GF-D8 (cell line): ENCODE measurements around the gene IGFALS.

Experiments
- DNase-seq: peaks from one replicate; lab custom pipeline; 2025; lab: John Stamatoyannopoulos, UW

Gene IGFALS

DNA sequence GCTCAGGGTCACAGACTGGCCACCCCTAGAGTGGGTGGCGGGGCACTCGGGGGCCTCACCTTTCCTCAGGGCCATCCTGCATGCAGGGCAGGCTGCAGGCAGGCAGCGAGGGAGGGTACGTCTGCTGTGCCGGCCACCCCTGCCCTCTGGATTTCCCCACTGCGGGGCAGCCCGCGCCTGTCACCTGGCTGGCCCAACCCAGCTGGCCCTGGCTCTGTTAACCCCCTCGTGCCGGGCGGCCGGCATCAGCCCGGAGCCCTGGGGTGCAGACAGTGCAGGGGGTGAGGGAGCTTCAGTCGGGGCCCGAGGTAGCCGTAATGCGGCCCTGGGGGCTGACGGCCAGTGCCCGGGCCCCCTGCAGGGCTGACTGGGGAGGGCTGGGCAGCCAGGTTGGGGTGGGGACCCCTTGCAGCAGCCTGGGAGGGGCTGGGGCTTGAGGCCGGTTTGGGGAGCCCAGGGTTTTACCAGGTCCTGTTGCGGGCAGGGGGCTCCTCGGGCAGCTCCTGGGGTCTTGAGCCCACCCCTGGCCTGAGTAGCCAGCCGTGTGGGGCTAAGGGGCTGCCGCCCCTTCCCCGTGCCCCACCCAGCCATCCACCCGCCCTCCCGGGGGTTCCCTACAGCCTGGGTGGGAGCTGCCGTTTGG, at the start of gene IGFALS:
IGFALS (minus strand) TSS at position 128 of the 643 bp plus-strand sequence; CDS start at position 75, 53 bp downstream.
- DNase-seq, result no peak

DNA sequence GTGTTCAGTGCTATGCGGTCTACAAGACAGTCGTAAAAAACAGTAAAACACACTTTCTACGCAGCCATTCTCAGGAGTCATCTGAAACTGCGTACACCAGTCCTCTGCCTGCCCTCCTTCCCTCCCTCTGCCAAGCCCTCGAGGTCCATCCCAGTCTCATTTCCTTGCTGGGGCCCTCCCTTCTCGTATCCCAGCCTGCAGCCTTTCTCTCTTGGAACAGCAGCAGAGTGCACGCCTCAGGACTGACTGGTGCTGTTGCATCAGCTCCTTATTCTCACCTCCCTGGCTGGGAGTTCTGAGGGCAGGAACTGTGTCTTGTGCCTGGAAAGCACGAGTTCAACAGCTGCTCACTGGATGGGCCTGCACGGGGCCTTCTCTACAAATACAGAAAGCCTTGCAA, 46.0 kb upstream of the IGFALS start:
- peak; percentile 63 for DNase-seq

DNA sequence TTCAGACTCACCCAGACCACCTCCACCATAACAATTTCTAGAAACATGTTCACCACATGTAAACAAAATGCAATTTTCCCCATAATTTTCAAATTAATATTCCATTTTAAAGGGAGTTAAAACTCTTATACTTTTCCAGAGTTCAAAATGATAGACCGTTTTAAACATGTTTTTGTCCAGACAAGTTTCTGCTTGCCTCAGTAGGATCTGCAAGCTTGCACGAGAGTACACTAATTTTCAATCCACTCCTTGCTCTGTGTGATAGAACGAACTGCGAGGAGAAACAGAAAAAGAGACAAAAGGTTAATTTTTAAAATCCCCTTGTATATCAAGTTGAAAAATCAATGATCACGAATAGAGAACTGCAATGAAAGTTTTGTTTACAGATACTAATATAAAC, 40.6 kb upstream of the IGFALS start:
- no peak for DNase-seq

DNA sequence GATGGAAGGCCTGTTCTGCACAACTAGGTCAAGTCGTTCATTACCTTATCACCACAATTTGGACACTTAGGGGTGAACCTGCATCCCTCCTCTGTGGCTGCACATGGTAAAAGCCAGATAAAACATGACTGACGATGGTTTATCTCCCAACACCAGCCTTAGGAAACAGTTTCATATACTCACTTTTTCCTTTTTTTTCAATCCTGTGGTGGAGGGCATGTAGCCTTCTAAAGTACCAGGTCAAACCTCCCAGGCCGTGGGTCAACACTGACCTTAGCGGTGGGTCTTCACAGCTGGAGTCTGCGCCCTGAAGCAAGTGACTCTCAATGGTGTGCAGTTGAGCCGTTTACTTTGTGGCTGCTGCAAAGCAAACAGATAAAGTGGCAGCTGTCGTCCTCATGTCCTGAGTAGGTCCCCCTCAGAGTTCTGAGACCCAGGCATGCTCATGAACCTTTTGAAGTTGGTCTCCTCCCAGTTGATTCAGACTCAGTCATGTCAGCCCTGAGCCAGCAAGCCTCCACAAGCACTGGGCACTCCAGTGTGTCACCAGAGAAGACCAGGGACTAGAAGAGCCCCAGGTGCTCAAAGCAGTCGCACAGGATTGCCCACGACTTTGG, 39.4 kb upstream of the IGFALS start:
- DNase-seq, result no peak

DNA sequence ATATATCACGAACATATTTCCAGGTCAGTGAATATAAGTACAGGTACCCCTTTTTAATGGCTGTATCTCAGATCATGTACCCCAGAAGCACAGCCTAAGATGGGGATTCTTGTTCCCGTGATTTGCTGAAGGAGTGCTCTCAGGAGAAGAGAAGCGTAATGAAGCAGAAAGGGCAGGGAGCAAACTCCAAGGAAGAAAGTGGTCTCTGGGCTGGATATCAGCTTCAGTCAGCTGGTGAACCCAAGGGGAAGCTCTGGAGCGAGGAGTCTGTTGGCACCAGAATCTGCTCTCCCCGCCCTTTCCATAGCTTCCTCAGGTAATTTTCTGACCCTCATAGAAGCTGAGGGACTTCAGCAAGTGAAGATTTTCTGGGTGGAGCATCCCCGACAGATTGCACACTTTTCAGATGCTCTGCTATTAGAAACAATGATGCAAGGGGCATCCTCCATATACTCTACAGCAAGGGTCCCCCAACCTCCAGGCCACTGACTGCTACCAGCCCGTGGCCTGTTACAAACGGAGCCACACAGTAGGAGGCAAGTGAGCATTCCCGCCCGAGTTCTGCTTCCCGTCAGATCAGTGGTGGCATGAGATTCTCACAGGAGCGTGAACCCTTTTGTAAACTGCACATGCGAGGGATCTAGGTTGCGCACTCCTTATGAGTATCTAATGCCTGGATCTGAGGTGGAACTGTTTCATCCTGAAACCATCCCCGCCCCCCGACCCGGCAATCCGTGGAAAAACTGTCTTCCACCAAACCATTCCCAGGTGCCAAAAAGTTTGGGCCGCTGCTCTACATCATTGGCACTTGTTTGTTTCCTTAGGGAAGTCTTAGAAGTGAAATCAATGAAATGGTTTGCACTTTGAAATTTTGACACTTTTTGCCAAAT, 37.9 kb upstream of the IGFALS start:
- DNase-seq, result no peak

DNA sequence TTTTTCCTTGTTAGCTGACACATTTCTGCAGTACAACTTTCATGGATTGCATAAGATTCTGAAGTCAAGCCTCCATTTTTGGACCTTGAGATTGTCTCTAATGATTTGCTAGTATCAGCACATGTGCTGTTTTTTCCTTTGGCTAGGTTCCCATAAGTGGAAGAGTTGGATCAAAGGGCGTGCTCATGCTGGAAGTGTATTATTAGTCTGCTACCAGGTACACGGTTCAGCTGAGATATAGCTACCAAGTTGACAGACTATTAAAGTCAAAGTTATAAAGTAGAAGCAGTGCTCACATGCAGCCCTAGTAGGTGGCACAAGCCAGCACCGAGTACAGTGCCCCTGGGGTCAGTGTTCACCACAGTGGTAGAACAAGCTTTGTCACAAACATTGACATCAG, 36.7 kb upstream of the IGFALS start:
- DNase-seq, result no peak

DNA sequence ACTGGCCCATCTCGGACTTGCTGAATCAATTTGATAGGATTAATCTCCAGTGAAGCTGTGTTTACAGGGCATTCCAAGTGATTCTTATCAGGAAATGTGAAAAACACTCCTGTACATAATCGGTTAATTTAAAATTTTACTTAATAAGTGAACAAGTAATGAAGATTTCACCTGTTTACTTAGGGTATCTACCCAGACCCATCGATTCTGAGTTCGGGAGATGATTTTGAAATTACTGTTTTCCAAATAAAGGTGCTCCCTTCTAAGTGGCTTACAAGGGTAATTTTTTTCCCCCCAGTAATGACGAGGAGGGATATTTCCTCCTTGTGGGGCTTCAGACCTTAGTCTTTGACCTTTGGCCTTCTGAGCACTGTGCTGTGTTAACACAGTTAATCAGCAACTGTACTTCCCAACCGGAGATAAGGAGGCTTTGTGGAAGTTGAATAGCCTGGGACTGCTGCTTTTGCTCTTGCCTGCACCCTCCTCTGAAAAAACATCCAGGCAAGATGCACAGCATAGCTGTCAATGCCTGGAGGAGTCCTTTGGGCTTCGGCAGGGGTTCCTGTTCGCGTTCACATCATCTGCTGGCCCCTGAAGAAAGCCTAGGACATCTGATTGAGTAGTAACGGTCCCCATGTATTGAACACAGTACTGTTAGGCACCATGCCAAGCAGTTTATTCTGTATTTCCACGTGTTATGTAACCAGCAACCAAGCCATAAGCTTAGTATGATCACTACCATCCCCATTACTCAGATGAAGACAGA, 35.3 kb upstream of the IGFALS start:
- no peak for DNase-seq

DNA sequence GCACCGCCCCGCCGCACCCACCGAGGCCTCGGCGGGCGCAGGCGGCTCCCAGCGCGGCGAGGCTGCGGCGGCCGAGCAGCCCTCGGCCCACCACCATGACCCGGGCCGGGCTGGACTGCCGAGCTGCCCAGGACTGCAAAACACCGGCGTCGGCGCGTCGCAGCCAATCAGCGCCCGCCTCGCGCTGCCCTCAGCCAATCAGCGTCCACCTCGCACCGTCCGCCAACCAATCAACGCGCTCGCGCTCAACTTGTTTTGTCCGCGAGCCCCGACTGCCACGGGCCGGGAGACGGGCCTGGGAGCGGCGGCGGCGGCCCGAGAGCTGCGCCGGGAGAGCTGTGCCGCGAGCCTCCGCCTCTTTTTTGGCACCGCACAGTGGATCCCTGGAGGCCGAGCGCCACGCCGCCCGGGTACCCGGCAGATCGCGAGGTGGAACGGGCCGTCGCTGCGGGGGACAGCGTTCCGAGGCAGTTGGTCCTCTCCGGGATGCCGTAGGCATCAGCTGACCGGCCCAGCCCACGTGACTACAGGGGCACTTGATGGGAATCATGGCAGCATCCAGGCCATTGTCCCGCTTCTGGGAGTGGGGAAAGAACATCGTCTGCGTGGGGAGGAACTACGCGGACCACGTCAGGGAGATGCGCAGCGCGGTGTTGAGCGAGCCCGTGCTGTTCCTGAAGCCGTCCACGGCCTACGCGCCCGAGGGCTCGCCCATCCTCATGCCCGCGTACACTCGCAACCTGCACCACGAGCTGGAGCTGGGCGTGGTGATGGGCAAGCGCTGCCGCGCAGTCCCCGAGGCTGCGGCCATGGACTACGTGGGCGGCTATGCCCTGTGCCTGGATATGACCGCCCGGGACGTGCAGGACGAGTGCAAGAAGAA, 33.4 kb upstream of the IGFALS start, which contains the start of the genes FAHD1 and HAGH:
FAHD1 (plus strand) TSS at position 516 of the 883 bp plus-strand sequence; CDS start at position 549, 33 bp downstream.
HAGH (minus strand) TSS at position 135 of the 883 bp plus-strand sequence; CDS start at position 97, 38 bp downstream.
- peak; percentile 76 for DNase-seq

DNA sequence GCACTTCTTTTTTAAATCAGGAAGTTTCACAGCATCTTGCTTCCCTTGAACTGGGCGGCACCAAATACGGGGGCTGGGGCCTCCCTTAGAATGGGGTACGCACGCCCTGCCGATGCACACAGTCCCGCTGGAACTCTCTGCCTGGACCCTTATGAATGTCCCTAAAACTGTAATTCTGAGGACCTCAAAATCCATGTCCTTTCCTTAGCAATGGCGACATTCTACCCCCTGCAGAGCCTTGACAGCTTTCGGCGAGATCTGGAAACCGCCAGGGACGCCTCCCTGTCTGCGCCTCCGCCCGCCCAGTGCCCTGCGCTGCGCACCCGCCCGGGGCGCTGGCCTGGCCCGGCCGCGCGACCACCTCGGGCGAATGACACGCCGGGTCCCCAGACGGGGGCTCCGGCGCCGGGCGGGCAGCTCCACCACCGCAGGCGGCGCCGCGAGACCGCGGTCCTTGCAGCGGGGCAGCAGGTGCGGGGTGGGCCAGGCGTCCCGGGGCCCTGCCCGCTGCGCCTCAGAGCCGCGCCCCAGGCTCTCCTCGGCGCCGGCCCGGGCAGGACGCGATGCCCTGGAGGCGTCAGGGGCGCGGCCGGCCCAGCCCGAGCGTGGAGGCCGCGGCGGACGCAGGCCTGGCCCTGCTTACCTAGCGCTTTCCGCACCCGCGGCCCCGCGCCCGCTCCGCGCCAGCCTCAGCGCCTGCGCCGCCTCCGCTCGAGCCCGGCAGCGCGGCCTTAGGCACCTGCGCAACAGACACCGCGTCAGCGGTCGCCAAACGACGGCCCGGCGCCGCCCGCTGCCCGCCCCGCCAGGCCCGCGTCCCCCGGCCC, 32.6 kb upstream of the IGFALS start:
- DNase-seq, result peak; percentile 46

DNA sequence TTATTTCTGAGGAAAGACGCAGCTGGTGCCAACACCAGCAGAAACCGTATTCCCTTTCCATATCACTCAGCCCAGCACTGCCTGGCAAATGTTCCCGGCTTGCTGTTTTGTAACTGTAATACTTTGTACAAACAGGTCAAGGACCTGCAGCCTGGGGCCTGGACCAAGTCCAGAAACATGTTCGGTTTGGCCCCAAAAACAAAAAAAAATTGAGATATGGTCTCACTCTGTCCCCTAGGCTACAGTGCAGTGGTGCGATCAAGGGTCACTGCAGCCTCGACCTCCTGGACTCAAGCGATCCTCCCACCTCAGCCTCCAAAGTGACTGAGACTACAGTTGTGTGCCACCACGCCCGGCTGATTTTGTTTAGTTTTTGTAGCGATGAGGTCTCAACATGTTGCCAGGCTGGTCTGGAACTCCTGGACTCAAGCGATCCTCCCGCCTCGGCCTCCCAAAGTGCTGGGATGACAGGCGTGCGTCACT, 31.9 kb upstream of the IGFALS start:
- DNase-seq, result no peak

DNA sequence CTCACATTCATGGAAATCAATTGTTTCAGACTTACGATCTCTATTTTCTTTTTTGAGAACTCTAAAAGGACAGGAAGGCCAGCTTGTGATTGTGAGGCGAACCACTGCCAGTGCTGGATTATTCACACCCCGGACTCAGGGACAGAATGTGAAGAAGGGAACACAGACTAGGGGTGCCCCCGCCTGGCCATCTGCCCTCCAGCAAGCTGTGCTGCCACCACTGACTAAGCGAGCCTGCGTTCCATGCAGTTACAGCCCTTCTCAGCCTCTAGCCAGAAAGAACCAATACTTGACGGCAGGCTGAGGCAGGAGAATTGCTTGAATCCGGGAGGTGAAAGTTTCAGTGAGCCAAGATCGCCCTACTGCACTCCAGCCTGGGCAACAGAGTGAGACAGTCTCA, 30.3 kb upstream of the IGFALS start:
- no peak for DNase-seq

DNA sequence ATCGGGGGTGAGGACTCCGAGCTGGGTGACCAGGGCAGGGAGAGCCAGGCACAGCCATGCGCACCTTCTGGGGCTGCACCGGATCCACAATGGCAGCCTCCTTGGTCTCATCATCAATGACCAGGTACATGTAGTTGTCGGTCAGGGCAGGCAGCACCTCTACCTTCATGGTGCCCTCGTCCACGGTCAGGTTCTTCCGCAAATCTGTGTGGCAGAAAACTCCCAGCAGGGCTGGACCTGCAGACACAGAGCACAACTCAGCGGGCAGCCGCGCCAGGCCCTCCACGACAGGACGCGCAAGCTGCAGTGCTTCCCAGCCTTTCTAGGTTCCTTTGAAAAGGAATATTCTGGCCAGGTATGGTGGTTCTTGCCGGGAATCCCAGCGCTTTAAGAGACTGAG, 29.3 kb upstream of the IGFALS start:
- DNase-seq, result no peak

DNA sequence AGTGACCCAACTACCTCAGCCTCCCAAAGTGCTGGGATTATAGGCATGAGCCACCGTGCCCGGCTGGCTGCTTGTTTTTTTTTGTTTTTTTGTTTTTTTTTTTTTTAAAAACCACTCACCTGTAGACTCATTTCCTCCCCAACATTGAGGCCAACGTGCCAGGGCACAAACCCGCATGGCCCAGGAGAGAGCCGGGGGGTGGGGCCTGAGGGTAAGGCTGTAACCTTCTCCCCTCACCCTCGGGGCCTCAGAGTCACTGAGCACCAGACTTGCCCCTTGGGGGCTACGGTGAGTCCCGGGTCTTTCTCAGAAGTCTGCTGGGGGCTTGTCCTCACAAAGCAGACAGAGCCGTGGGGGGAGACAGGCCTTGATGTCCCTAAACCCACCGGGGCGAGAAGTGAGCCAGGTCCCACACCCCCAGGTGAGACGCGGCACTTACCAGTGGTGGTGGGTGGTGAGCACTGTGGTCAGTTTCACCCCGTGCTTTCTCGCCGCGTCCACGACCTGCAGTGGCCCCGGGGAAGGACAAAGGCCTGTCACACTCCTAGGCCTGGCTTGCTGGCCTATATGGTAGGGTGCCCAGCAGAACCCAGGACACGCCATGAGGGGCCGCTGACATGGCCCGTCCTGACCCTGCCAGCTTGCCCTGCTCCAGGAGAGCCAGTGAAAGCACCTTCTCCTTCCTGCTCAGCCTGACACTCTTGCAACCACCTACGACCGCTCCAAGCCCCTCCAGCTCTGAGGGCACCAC, 28.5 kb upstream of the IGFALS start:
- no peak for DNase-seq

DNA sequence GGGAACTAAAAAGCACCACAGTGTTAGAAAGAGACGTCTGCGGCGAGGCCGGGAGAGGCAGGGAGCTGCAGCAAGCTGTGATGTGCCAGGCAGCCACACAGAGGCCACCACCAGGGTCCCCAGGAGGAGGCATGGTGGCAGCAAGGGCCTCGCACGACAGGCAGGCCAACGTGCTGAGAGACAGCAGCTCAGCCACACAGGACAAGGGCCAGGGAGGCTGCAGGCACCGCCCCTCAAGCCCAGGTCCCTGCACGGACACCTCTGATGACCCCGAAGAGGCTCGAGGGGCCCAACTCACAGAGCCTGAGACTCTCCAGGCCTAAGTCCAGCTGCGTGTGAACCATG, 27.4 kb upstream of the IGFALS start:
- no peak for DNase-seq

DNA sequence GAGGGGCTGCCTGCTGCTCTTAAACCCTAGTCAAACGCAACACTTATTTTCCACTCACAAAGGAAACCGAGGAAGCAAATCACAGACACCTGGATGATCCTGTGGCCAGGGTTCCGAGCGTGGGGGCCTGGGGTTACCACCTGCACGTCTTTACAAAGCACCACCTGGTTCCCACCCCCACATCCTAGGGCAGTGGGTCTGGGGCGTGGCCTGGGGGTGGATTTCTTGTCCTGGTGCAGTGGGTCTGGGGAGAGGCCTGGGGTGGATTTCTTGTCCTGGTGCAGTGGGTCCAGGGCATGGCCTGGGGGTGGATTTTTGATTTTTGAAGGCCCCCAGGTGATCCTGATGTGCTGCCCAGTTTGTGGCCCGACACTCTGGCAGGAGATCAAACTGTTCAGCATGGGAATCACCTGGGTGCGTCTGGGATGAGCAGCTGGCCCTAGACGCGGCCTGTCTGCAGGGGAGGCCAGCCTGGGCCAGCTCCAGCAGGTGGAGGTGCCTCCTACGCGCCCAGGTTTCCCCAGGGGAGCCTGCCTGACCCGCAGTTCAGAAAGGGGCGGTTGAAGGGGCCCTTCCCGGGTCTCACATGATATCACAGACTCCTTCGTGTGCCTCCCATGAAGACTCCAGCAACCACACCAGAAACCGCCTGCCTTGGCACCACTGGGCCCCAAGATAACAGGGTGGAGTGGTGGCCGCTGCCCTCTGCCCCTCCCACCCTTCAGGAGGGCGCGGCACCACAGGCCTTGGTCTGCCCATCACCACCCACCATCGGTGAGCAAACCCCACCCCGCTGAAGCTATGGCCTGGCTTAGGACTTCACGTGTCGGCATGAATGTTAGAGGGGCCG, 26.8 kb upstream of the IGFALS start:
- no peak for DNase-seq

DNA sequence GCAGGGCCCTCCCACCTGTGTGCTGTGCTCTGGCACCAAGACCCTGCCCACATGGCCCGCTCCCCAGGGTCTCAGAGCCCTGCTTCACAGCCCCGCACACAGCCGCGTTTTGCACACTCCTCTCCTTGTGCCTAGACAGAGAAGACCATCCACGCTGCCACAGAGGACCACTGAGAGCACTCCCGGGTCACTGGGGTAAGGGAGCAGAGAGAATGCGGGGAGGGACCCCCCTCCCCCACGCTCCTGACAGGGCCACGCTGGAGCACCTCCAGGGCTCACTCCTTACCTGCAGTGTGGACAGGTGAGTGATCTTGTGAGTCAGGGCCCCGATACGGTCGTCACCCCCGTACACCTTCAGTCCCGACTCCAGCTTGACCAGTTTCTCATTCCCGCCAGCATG, 26.1 kb upstream of the IGFALS start:
- no peak for DNase-seq

DNA sequence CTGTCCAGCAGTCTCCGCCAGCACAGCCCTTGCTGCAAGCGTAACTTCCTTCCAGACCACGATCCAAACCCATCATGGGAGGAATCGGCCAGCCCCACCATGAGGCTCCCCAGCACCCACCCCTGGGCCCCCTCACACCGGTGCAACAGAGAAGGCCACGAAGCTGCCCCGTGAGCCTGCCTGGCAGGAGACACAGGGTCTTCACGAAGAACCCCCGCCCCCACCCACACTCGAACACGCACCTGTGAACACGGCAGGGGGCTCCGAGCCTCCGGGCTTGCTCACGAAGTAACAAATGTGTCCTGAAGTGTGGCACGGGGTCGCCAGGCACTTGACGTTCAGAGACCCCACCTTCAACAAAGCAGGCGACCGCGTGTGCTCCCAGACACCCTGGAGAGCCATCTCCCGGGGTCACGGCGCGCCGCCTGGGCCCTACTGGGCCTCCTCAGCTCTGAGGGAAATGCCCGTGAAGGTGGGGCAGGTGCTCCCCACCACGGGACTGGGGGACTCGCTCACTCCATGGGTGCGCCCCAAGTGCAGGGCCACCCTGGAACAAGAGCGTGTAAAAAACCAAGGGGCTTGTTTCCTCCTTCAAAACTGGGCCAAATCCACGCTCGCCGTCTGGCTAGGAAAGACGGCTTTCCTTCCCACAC, 25.5 kb upstream of the IGFALS start:
- DNase-seq, result no peak
